RWPE2 (cell line): ENCODE measurements around the gene LRIG2.
"Not testable (repeated sequence)": the region's sequence is repeated elsewhere in the genome, so short reads cannot be mapped to it uniquely, and the experiment has no call there.

ENCODE experiments used
- ATAC-seq: fragments of 200-7000 bp; cut with Tn5 transposase; 3 replicates; pipeline ENCODE4 v1.9.1; 2021; ENCODE audit warnings: low read depth
- DNase-seq: peaks from one replicate; pipeline ENCODE4 v3.0.0-alpha.2; 2020; ENCODE audit warnings: low spot score
- H3K27ac ChIP-seq: fragments of 450-650 bp; 2 replicates; pipeline ENCODE4 v1.5.1; 2017; ENCODE audit warnings: mild to moderate bottlenecking; ENCODE audit not compliant: poor library complexity, severe bottlenecking
- H3K27me3 ChIP-seq: fragments of 250-450 bp; sonication (Bioruptor Pico); 2 replicates; pipeline ENCODE4 v1.5.1; 2021; ENCODE audit warnings: mild to moderate bottlenecking, moderate library complexity; ENCODE audit not compliant: insufficient read depth, poor library complexity, severe bottlenecking
- H3K36me3 ChIP-seq: fragments of 250-450 bp; sonication (Bioruptor Pico); 2 replicates; pipeline ENCODE4 v1.5.1; 2020; ENCODE audit warnings: low read depth, mild to moderate bottlenecking, moderate library complexity
- H3K4me1 ChIP-seq: fragments of 250-450 bp; sonication (Bioruptor Pico); 2 replicates; pipeline ENCODE4 v1.5.1; 2021; ENCODE audit warnings: mild to moderate bottlenecking, moderate library complexity; ENCODE audit not compliant: insufficient read depth, poor library complexity, severe bottlenecking
- H3K4me3 ChIP-seq: fragments of 250-450 bp; sonication (Bioruptor Pico); 2 replicates; pipeline ENCODE4 v1.5.1; 2021; ENCODE audit warnings: mild to moderate bottlenecking, moderate library complexity; ENCODE audit not compliant: severe bottlenecking
- H3K9me3 ChIP-seq: fragments of 250-450 bp; sonication (Bioruptor Pico); 2 replicates; pipeline ENCODE4 v1.5.1; 2021; ENCODE audit warnings: mild to moderate bottlenecking, moderate library complexity; ENCODE audit not compliant: severe bottlenecking
- CTCF ChIP-seq: fragments of 450-650 bp; IDR thresholded peaks from one replicate; pipeline ENCODE4 v1.5.1; 2017; ENCODE audit warnings: mild to moderate bottlenecking, moderate library complexity; ENCODE audit not compliant: poor library complexity, severe bottlenecking

Gene LRIG2

GRCh38 chr1:113040718-113041412 lies 32.1 kb upstream of the LRIG2 start:
- Histone ChIP-seq H3K4me3 (no peak overlapping the region), H3K9me3 (no peaks in the 10 kb centered on the region), H3K27me3 (no peaks in the 10 kb centered on the region), H3K27ac (no peak overlapping the region), H3K36me3 (no peaks in the 10 kb centered on the region), H3K4me1 (peaks cover 26% of the 10 kb centered on the region)
- ATAC-seq (no peak), DNase-seq (no peak)
- TF ChIP-seq CTCF = no peak

GRCh38 chr1:113041569-113042284 lies 31.3 kb upstream of the LRIG2 start:
- DNase-seq (no peak), ATAC-seq (no peak; the same call in 1 of the 3 replicates)
- no peaks in the 10 kb centered on the region for H3K9me3 ChIP-seq
- no peak overlapping the region for H3K4me3 ChIP-seq
- no peaks in the 10 kb centered on the region for H3K27me3 ChIP-seq
- H3K4me1 ChIP-seq = peaks cover 17% of the 10 kb centered on the region
- H3K36me3 ChIP-seq = no peaks in the 10 kb centered on the region
- TF ChIP-seq CTCF = no peak
- H3K27ac ChIP-seq = peak overlapping the region; percentile 57

- H3K27ac ChIP-seq = peak overlapping the region; percentile 57
- H3K9me3 ChIP-seq = no peaks in the 10 kb centered on the region
- DNase-seq = peak; percentile 60
- no peaks in the 10 kb centered on the region for H3K36me3 ChIP-seq
- TF ChIP-seq CTCF = peak; percentile 81
- H3K4me3 ChIP-seq = no peak overlapping the region
- H3K4me1 ChIP-seq = peaks cover 14% of the 10 kb centered on the region
- peak; percentile 89 for ATAC-seq
- no peaks in the 10 kb centered on the region for H3K27me3 ChIP-seq
Observed at GRCh38 chr1:113042285-113043143, 30.5 kb upstream of the LRIG2 start.

GRCh38 chr1:113043144-113043488 lies 29.9 kb upstream of the LRIG2 start:
- ATAC-seq = not testable (repeated sequence)
- Histone ChIP-seq H3K4me1 (peaks cover 14% of the 10 kb centered on the region), H3K27ac (peak overlapping the region; percentile 57)

GRCh38 chr1:113046569-113046968 lies 26.4 kb upstream of the LRIG2 start:
- no peaks in the 10 kb centered on the region for H3K36me3 ChIP-seq
- ATAC-seq (no peak), DNase-seq (no peak)
- no peaks in the 10 kb centered on the region for H3K27me3 ChIP-seq
- H3K27ac ChIP-seq = no peak overlapping the region
- H3K4me1 ChIP-seq = peaks cover 14% of the 10 kb centered on the region
- H3K4me3 ChIP-seq = no peak overlapping the region
- no peak for TF ChIP-seq CTCF
- no peaks in the 10 kb centered on the region for H3K9me3 ChIP-seq

More at GRCh38 chr1:113043144-113043488, 29.9 kb upstream of the LRIG2 start:
- H3K4me3 ChIP-seq, DNase-seq, H3K9me3 ChIP-seq, H3K27me3 ChIP-seq, H3K36me3 ChIP-seq: not testable (repeated sequence)
